GM19023 (cell line): Measurements from ENCODE around the gene SMARCC2.

ENCODE experiments used
- ATAC-seq: cut with Tn5 transposase; IDR thresholded peaks from one replicate; pipeline ENCODE4 v1.9.1; 2021; ENCODE audit warnings: mild to moderate bottlenecking, moderate library complexity; ENCODE audit not compliant: unreplicated experiment

SMARCC2 gene

GRCh38 chr12:56152756-56153677, 36.3 kb downstream of the SMARCC2 start:
- ATAC-seq = no peak

- peak; percentile 84 for ATAC-seq
Observed at GRCh38 chr12:56152132-56152755, 37.0 kb downstream of the SMARCC2 start, which contains the start of gene MYL6B. Gene MYL6B (plus strand): TSS chr12:56152587. CDS start chr12:56153919, 1,332 bp downstream.

- ATAC-seq = peak; percentile 44
Observed at GRCh38 chr12:56151672-56152131, 37.6 kb downstream of the SMARCC2 start.

GRCh38 chr12:56150563-56150962, 38.7 kb downstream of the SMARCC2 start:
- ATAC-seq = no peak

- ATAC-seq = no peak
Observed at GRCh38 chr12:56146492-56147460, 42.5 kb downstream of the SMARCC2 start.

- ATAC-seq = no peak
Observed at GRCh38 chr12:56145217-56145616, 44.1 kb downstream of the SMARCC2 start.

- no peak for ATAC-seq
Observed at GRCh38 chr12:56143870-56144269, 45.4 kb downstream of the SMARCC2 start.

- ATAC-seq = no peak
Observed at GRCh38 chr12:56143217-56143616, 46.1 kb downstream of the SMARCC2 start.

GRCh38 chr12:56141946-56142784, 47.1 kb downstream of the SMARCC2 start:
- no peak for ATAC-seq

GRCh38 chr12:56137853-56138571, 51.3 kb downstream of the SMARCC2 start:
- no peak for ATAC-seq

GRCh38 chr12:56134897-56135296, 54.4 kb downstream of the SMARCC2 start:
- ATAC-seq = no peak

- no peak for ATAC-seq
Observed at GRCh38 chr12:56130876-56131275, 58.4 kb downstream of the SMARCC2 start.

GRCh38 chr12:56129942-56130495, 59.3 kb downstream of the SMARCC2 start:
- no peak for ATAC-seq

GRCh38 chr12:56129206-56129941, 59.9 kb downstream of the SMARCC2 start:
- ATAC-seq = peak; percentile 24

GRCh38 chr12:56128670-56129205, 60.5 kb downstream of the SMARCC2 start:
- no peak for ATAC-seq

- ATAC-seq = peak; percentile 91
Observed at GRCh38 chr12:56127888-56128669, 61.2 kb downstream of the SMARCC2 start, which contains the start of gene ESYT1. Gene ESYT1 (plus strand): TSS chr12:56128267. CDS start chr12:56128320, 53 bp downstream.

- no peak for ATAC-seq
Observed at GRCh38 chr12:56127485-56127887, 61.8 kb downstream of the SMARCC2 start.
